Peyer's patch (tissue), 4 donors: ENCODE measurements around the gene METAP1D.

Source experiments
- CTCF ChIP-seq, 6 experiments: fragments of 450-650 bp in 4 of 6; fragments of 200-600 bp in 2 of 6; sonication (generic) in 1 of 6; IDR thresholded peaks; one replicate each; pipeline ENCODE4 v1.5.1; 2017 to 2019; ENCODE audit warnings: antibody characterized with exemption in 6 of 6, mild to moderate bottlenecking in 3 of 6, moderate library complexity in 1 of 6
- POLR2A ChIP-seq, 2 donors: fragments of 450-650 bp; IDR thresholded peaks; one replicate each; pipeline ENCODE4 v1.5.1; 2017; ENCODE audit warnings: antibody characterized with exemption in 2 of 2, mild to moderate bottlenecking in 2 of 2, moderate library complexity in 2 of 2

- TF ChIP-seq CTCF (IDR thresholded peaks at IDR 0.05) (no peak), POLR2A (IDR thresholded peaks at IDR 0.05) (no peak)
Measured at GRCh38 chr2:172052000-172052983, 52.5 kb downstream of the METAP1D start.
